GM12864 (cell line): Measurements from ENCODE around the gene IFT81.

Source experiments
- DNase-seq: peaks from one replicate; pipeline ENCODE4 v3.0.0-alpha.2; 2011; ENCODE audit warnings: low read depth
- H3K4me3 ChIP-seq: 2 replicates; pipeline ENCODE4 v1.5.1; 2011; ENCODE audit warnings: mild to moderate bottlenecking, low read depth, low read length, control low read depth
- CTCF ChIP-seq: IDR thresholded peaks from 2 replicates; pipeline ENCODE4 v1.5.1; 2011; ENCODE audit warnings: low read depth, mild to moderate bottlenecking, moderate library complexity, low read length, control low read depth, inconsistent platforms; ENCODE audit errors: missing control alignments

Gene IFT81

GRCh38 chr12:110246636-110247339, 122.6 kb downstream of the IFT81 start:
- no peak for TF ChIP-seq CTCF
- no peak for DNase-seq
- no peak overlapping the region for H3K4me3 ChIP-seq

GRCh38 chr12:110247340-110248095, 123.4 kb downstream of the IFT81 start:
- H3K4me3 ChIP-seq, result no peak overlapping the region
- DNase-seq, result no peak
- no peak for TF ChIP-seq CTCF

- no peak for TF ChIP-seq CTCF
- no peak overlapping the region for H3K4me3 ChIP-seq
- DNase-seq, result no peak
Measured at GRCh38 chr12:110248096-110248447, 123.9 kb downstream of the IFT81 start.

- no peak for DNase-seq
- H3K4me3 ChIP-seq, result no peak overlapping the region
- TF ChIP-seq CTCF, result no peak
Measured at GRCh38 chr12:110249105-110249504, 124.9 kb downstream of the IFT81 start.

DNA sequence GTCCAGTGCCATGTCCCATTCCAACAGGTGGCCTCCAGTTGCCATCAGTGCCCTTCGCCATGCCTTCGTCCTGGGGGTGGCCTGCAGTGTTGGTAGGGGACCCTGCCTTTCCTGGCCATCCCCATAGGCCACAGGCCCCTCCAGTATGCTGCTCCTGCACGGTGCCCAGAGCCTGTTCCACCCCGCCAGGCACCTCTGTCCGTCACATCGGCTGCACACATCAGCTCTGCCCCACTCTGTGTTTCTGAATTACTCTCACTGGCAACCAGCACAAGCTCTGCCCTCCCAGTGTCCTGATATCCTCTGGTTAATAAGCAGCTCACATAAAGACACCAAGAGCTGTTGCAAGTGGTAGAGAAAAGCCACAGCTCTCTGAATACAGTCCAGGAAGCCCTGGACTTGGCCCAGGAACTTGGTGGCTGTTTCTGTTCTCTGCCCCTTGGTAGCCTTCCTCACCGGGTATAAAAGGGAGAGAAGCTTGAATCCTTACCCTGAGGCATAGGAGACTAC, 125.6 kb downstream of the IFT81 start:
- DNase-seq, result no peak
- no peak overlapping the region for H3K4me3 ChIP-seq
- TF ChIP-seq CTCF, result no peak

- no peak for TF ChIP-seq CTCF
- no peak for DNase-seq
- no peak overlapping the region for H3K4me3 ChIP-seq
Measured at GRCh38 chr12:110251381-110251780, 127.2 kb downstream of the IFT81 start.
